Measurements from ENCODE around the gene PDE10A.
"Not testable (repeated sequence)": the region's sequence is repeated elsewhere in the genome, so short reads cannot be mapped to it uniquely, and the experiment has no call there.

The PDE10A gene

GRCh38 chr6:165486183-165487137, 176.6 kb downstream of the PDE10A start:
- no peaks in the 10 kb centered on the region for H3K4me1 Mint-ChIP-seq
- ATAC-seq (no peak), DNase-seq (no peak)
- H3K9me3 Mint-ChIP-seq: peaks cover 0 to 11% of the 10 kb centered on the region in 2 donors
- no peaks in the 10 kb centered on the region for H3K27me3 Mint-ChIP-seq
- H3K4me3 Mint-ChIP-seq: no peak overlapping the region
- H3K27ac Mint-ChIP-seq: no peak overlapping the region

DNA sequence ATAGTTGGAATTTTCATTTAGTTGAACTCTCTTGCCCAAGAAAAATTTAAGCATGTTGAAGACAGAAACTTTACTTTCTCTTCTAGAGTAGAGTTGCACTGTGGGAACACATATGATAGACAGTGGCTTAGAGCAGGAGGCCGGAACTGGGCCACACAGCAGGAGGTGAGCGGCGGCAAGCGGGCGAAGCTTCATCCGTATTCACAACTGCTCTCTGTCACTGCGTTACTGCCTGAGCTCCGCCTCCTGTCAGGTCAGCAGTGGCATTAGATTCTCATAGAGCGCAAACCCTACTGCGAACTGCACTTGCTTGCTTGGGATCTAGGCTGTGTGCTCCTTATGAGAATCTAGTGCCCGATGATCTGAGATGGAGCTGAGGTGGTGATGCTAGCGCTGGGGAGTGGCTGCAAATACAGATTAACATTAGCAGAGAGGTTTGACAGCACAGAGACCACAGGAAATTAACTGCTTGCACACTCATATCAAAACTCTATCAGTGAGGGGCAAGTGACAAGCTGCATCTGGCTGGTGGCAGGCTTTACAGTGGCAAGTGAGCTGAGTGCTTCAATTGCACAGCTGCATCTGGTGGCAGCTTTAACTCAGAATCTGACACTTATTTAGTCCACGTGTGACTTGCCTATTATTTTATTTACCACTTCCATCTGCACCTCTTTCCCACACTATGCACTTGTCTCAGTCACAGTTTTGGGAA, 178.7 kb downstream of the PDE10A start:
- H3K27ac Mint-ChIP-seq: no peak overlapping the region
- no peaks in the 10 kb centered on the region for H3K27me3 Mint-ChIP-seq
- DNase-seq (no peak), ATAC-seq (no peak)
- H3K4me3 Mint-ChIP-seq: no peak overlapping the region
- H3K4me1 Mint-ChIP-seq: no peaks in the 10 kb centered on the region
- peaks cover 0 to under 1% of the 10 kb centered on the region in 2 donors for H3K9me3 Mint-ChIP-seq

DNA sequence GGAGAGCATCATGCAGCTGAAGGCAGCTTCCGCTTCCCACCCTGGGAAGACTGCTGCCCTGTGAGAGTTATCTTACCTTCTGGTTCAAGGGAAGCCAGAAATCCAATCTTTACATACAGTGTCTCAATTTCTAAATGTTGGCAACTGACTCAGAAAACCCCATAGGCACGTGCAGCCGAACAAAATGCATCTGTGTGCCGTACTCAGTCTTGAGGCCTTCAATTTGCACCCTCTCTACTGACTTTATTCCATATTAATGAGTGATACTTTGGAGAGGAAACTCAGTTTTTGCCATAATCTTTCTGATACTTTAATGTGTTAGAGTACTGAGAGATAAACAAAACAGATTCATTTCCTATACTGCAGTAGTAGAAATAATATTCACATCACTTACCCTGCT, 181.1 kb downstream of the PDE10A start:
- no peak overlapping the region for H3K4me3 Mint-ChIP-seq
- no peak overlapping the region for H3K27ac Mint-ChIP-seq
- no peaks in the 10 kb centered on the region for H3K9me3 Mint-ChIP-seq
- H3K27me3 Mint-ChIP-seq: no peaks in the 10 kb centered on the region
- H3K4me1 Mint-ChIP-seq: no peaks in the 10 kb centered on the region
- ATAC-seq (no peak), DNase-seq (no peak)

DNA sequence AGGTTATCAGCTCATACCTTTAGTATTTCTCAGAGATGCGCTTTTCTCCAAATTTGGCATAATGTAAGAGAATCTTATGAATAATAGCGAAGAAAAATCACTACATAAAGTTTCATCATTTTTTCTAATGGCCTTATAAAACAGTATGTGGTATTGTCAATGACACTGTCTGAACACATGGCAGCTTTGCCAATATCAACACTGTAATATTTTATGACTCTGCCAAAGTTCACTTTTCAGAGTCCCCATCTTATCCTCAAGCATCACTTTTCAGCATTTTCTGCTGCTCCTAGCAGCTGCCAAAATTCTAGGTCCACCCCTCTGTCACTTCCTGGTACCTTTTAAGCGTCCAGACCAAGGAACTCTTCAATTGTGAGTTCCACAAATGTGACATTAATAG, 182.1 kb downstream of the PDE10A start:
- ATAC-seq (no peak), DNase-seq (no peak)
- Mint-ChIP-seq H3K27ac (no peak overlapping the region), H3K4me3 (no peak overlapping the region), H3K27me3 (no peaks in the 10 kb centered on the region), H3K9me3 (no peaks in the 10 kb centered on the region), H3K4me1 (no peaks in the 10 kb centered on the region)

DNA sequence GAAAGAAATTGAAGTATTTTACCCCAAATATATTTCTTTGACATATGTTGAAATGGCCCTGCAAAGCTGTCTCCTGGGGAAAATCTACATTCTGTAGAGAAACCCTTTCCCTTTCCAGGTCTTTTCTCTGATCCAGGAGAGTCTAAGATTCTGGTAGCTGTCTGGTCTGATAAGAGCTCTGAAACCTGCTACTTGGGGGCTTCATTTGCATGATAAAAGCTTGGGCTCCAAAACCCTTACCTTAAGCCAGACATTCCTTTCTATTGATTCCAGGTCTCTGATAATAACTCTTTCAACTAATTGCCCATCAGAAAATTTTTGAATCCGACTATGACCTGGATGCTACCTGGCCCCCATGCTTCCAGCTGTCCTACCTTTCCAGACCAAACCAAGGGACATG, 184.5 kb downstream of the PDE10A start:
- DNase-seq: no peak
- H3K9me3 Mint-ChIP-seq: no peaks in the 10 kb centered on the region

GRCh38 chr6:165469483-165469882, 193.6 kb downstream of the PDE10A start:
- DNase-seq (no peak), ATAC-seq (no peak)
- no peaks in the 10 kb centered on the region for H3K27me3 Mint-ChIP-seq
- no peaks in the 10 kb centered on the region for H3K4me1 Mint-ChIP-seq
- H3K27ac Mint-ChIP-seq: no peak overlapping the region
- peaks cover 7 to 12% of the 10 kb centered on the region in 2 donors for H3K9me3 Mint-ChIP-seq
- H3K4me3 Mint-ChIP-seq: no peak overlapping the region

More for the DNA sequence above, 184.5 kb downstream of the PDE10A start:
- Mint-ChIP-seq H3K4me3 (no peak overlapping the region), H3K27me3 (no peaks in the 10 kb centered on the region), H3K27ac (no peak overlapping the region), H3K4me1 (no peaks in the 10 kb centered on the region)
- ATAC-seq: no peak

- Mint-ChIP-seq H3K4me3 (no peak overlapping the region), H3K27ac (no peak overlapping the region), H3K27me3 (no peaks in the 10 kb centered on the region), H3K9me3 (peaks cover 14 to 20% of the 10 kb centered on the region in 2 donors), H3K4me1 (no peaks in the 10 kb centered on the region)
- ATAC-seq: no peak
- no peak for DNase-seq
Observed at GRCh38 chr6:165468340-165469235, 194.5 kb downstream of the PDE10A start.

DNA sequence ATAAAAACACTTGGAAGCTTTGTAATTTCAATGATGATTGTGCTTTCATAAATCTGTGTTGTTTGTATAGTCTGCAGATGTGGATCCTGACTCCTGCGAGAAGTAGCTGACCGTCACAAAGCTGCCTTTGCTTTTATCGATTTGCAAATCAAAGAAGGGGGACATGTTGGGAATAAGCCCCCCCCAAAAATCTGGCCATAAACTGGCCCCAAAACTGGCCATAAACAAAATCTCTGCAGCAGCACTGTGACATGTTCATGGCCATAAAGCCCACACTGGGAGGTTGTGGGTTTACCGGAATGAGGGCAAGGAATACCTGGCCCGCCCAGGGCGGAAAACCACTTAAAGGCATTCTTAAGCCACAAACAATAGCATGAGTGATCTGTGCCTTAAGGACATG, 199.5 kb downstream of the PDE10A start:
- ATAC-seq, H3K27ac Mint-ChIP-seq, H3K4me1 Mint-ChIP-seq, H3K4me3 Mint-ChIP-seq, DNase-seq: not testable (repeated sequence)
- peaks cover 13% of the 10 kb centered on the region for H3K27me3 Mint-ChIP-seq
- peaks cover 14 to 42% of the 10 kb centered on the region in 2 donors for H3K9me3 Mint-ChIP-seq

GRCh38 chr6:165459605-165460301, 203.3 kb downstream of the PDE10A start:
- peaks cover 9 to 34% of the 10 kb centered on the region in 2 donors for H3K9me3 Mint-ChIP-seq
- peaks cover 13% of the 10 kb centered on the region for H3K27me3 Mint-ChIP-seq
- H3K4me3 Mint-ChIP-seq, H3K27ac Mint-ChIP-seq, ATAC-seq, H3K4me1 Mint-ChIP-seq, DNase-seq: not testable (repeated sequence)

DNA sequence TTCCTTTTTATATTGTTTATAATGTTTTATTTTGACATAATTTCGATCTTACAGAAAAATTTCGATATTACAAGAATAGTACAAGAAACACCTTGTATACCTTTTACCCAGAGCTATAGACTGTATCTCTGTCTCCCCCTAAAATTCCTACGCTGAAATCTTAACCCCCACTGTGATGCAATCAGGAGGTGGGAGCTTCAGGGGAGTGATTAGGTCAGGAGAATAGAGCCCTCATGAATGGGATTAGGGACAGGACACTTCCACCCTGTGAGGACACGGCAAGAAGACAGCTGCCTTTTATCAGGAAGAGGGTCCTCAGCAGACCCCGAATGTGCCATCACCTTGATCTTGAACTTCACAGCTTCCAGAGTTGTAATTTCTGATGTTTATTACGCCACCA, 204.9 kb downstream of the PDE10A start:
- peaks cover 13% of the 10 kb centered on the region for H3K27me3 Mint-ChIP-seq
- H3K27ac Mint-ChIP-seq: no peak overlapping the region
- no peaks in the 10 kb centered on the region for H3K4me1 Mint-ChIP-seq
- ATAC-seq (no peak), DNase-seq (no peak)
- no peak overlapping the region for H3K4me3 Mint-ChIP-seq
- H3K9me3 Mint-ChIP-seq: peaks cover 0 to 22% of the 10 kb centered on the region in 2 donors

GRCh38 chr6:165456286-165456685, 206.8 kb downstream of the PDE10A start:
- DNase-seq: no peak
- no peak overlapping the region for H3K27ac Mint-ChIP-seq
- ATAC-seq: no peak
- no peak overlapping the region for H3K4me3 Mint-ChIP-seq
- peaks cover 4 to 12% of the 10 kb centered on the region in 2 donors for H3K9me3 Mint-ChIP-seq
- H3K27me3 Mint-ChIP-seq: peaks cover 13% of the 10 kb centered on the region
- H3K4me1 Mint-ChIP-seq: no peaks in the 10 kb centered on the region

DNA sequence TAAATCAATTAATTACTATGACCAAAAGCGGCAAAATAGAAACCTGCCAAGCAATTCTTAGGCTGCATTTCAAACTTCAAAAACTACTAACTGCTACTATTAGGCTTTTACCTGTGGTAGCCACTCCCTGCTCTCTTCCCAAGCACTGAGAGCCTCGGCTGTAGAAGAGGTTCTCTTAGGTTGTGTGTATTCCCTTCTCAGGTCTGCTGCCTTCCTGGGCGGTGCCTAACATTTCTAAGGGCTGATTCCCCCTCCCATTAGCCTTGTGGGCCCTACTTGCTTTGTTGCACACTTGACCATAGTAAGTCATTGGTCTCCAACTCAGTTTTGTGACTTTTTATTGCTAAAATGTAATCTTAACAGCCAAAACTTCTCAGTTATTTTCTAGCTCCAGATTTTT, 207.6 kb downstream of the PDE10A start:
- Mint-ChIP-seq H3K4me1 (no peaks in the 10 kb centered on the region), H3K27ac (no peak overlapping the region), H3K9me3 (peaks cover 5 to 12% of the 10 kb centered on the region in 2 donors), H3K4me3 (no peak overlapping the region), H3K27me3 (peaks cover 13% of the 10 kb centered on the region)
- ATAC-seq (no peak), DNase-seq (no peak)

DNA sequence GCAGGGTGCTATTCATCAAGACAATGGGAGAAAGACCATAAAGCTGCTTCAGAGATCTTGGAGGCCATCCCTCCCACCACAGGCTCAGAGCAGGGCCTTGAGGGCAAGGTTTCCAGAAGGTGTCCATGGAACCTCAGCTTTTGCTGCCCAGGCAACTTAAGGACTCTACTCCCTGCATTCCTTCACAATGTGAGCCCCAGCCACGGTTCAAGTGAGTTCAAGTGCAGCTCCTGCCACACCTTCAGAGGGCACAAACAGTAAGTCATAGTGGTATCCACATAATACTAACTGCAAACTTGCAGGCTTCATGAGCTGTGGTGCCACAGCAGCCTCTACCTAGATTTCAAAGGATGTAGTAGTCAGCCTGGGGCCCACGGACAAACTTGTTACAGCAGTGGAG, 209.6 kb downstream of the PDE10A start:
- Mint-ChIP-seq H3K4me1 (no peaks in the 10 kb centered on the region), H3K27me3 (no peaks in the 10 kb centered on the region), H3K9me3 (peaks cover 0 to 5% of the 10 kb centered on the region in 2 donors), H3K27ac (no peak overlapping the region), H3K4me3 (no peak overlapping the region)
- DNase-seq (no peak), ATAC-seq (no peak)

- H3K27ac Mint-ChIP-seq: no peak overlapping the region
- H3K4me1 Mint-ChIP-seq: no peaks in the 10 kb centered on the region
- no peaks in the 10 kb centered on the region for H3K27me3 Mint-ChIP-seq
- no peak for ATAC-seq
- DNase-seq: no peak
- H3K9me3 Mint-ChIP-seq: peaks cover 0 to 5% of the 10 kb centered on the region in 2 donors
- no peak overlapping the region for H3K4me3 Mint-ChIP-seq
Observed at GRCh38 chr6:165451838-165452237, 211.2 kb downstream of the PDE10A start.

DNA sequence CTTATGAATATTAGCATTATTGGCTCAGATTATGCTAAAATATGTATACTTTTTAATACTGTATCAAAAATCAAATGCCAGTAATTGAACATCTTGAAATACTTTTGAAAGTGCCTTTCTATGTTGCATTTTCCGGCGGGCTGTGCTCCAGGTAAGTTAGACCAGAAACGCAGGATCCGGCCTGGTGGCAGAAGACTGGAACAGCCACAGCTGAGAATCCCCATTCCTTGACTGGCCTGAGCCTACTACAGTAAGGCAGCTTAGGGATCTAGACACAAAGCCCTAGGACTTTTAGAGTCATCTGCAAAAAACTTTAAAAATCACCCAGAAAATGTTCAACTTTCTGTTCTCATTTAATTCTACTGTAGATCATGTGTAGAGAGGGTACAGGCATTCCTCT, 214.8 kb downstream of the PDE10A start:
- Mint-ChIP-seq H3K9me3 (peaks cover 0 to 5% of the 10 kb centered on the region in 2 donors), H3K27ac (no peak overlapping the region)
- ATAC-seq: no peak

More for the DNA sequence above, 214.8 kb downstream of the PDE10A start:
- H3K4me1 Mint-ChIP-seq: no peaks in the 10 kb centered on the region
- H3K27me3 Mint-ChIP-seq: no peaks in the 10 kb centered on the region
- no peak overlapping the region for H3K4me3 Mint-ChIP-seq
- DNase-seq: no peak
